Neutrophil (primary cell): ENCODE results near the gene ZMIZ2.
"Not testable (repeated sequence)": the region's sequence is repeated elsewhere in the genome, so short reads cannot be mapped to it uniquely, and the experiment has no call there.

Source experiments
- H3K27ac ChIP-seq: fragments of 200-600 bp; sonication (generic); 2 replicates; pipeline ENCODE4 v1.5.1; 2016; ENCODE audit warnings: mild to moderate bottlenecking, moderate library complexity
- H3K27me3 ChIP-seq: fragments of 200-600 bp; sonication (generic); 2 replicates; pipeline ENCODE4 v1.6.0; 2016; ENCODE audit warnings: mild to moderate bottlenecking
- H3K36me3 ChIP-seq: fragments of 200-600 bp; sonication (generic); 2 replicates; pipeline ENCODE4 v1.5.1; 2017
- H3K4me1 ChIP-seq, 2 experiments: fragments of 200-600 bp in 1 of 2; sonication (generic) in 1 of 2; 1 replicate in 1 of 2; 2 replicates in 1 of 2; pipeline versions ENCODE4 v1.5.1 to v1.6.1; 2013 to 2016; ENCODE audit warnings: low read depth in 1 of 2, low read length in 1 of 2, mild to moderate bottlenecking in 1 of 2, moderate library complexity in 1 of 2; ENCODE audit not compliant: control insufficient read depth in 1 of 2, insufficient read depth in 1 of 2
- H3K4me3 ChIP-seq, 2 experiments: fragments of 200-600 bp in 1 of 2; sonication (generic) in 1 of 2; 1 replicate in 1 of 2; 2 replicates in 1 of 2; pipeline ENCODE4 v1.5.1; 2013 to 2016; ENCODE audit warnings: low read depth in 1 of 2, low read length in 1 of 2, mild to moderate bottlenecking in 1 of 2, moderate library complexity in 1 of 2
- H3K9me3 ChIP-seq: fragments of 200-600 bp; sonication (generic); 2 replicates; pipeline ENCODE4 v1.5.1; 2016
- CTCF ChIP-seq: fragments of 200-600 bp; sonication (generic); IDR thresholded peaks from 2 replicates; pipeline ENCODE4 v1.5.1; 2016; ENCODE audit warnings: antibody characterized with exemption

Gene ZMIZ2

DNA sequence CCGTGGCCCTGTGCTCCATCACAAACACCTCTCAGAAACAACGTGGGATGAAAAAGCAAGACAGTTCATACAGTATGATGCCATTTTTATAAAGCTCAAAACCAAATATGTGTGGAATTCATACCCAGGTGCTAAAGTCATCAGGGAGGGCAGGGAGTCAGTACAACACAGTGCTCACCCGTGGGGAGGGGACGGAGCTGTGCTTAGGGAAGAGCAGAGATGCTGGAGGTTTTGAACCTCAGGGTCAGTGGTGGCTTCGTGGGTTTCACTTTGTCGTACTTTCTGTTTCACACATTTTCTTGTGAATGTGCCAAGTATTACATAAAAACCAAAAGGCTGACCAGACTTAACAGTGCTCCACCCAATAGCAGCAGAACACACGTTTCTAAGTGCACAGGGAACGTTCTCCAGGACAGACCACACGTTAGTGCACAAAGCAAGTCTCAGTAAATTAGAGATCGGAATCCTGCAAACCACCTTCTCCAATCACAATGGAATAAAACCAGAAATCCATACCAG, 21.2 kb downstream of the ZMIZ2 start:
- no peak for TF ChIP-seq CTCF
- peaks cover 0 to 2% of the 10 kb centered on the region in 2 experiments for H3K4me1 ChIP-seq
- H3K27me3 ChIP-seq = peaks cover 9% of the 10 kb centered on the region
- no peak overlapping the region for H3K4me3 ChIP-seq
- H3K36me3 ChIP-seq = peaks cover 38% of the 10 kb centered on the region
- H3K27ac ChIP-seq = no peak overlapping the region
- H3K9me3 ChIP-seq = no peaks in the 10 kb centered on the region

DNA sequence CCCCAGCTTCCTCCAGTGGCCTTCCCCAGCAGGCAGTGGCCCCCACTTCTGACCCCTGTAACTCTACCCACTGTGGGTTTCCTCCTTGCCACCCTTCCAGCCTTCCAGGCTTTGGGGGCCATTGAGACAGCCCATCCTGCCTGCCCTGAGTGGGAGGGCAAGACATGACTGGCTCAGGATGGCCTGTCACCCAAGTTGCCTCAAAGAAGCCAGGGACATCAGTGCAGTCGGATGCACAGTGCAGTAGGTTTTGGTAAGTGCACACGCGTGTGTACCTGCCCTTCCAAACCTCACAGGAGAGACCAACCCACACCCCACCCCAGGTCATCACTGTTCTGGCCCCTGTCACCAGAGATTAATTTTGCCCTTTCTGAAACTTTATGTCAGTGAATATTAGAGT, 22.7 kb downstream of the ZMIZ2 start:
- Histone ChIP-seq H3K27me3 (peaks cover 12% of the 10 kb centered on the region), H3K4me1 (no peaks in the 10 kb centered on the region), H3K36me3 (peaks cover 23% of the 10 kb centered on the region), H3K27ac (no peak overlapping the region), H3K9me3 (no peaks in the 10 kb centered on the region), H3K4me3 (no peak overlapping the region)
- no peak for TF ChIP-seq CTCF

GRCh38 chr7:44772440-44772839, 23.8 kb downstream of the ZMIZ2 start:
- Histone ChIP-seq H3K4me3 (no peak overlapping the region), H3K9me3 (no peaks in the 10 kb centered on the region), H3K4me1 (no peaks in the 10 kb centered on the region), H3K27ac (no peak overlapping the region), H3K27me3 (peaks cover 12% of the 10 kb centered on the region), H3K36me3 (peaks cover 12% of the 10 kb centered on the region)
- TF ChIP-seq CTCF = no peak

- Histone ChIP-seq H3K4me3 (no peak overlapping the region), H3K9me3 (no peaks in the 10 kb centered on the region), H3K27ac (no peak overlapping the region), H3K27me3 (peaks cover 12% of the 10 kb centered on the region), H3K36me3 (peaks cover 8% of the 10 kb centered on the region), H3K4me1 (no peaks in the 10 kb centered on the region)
- no peak for TF ChIP-seq CTCF
Measured at GRCh38 chr7:44772867-44773266, 24.2 kb downstream of the ZMIZ2 start.

DNA sequence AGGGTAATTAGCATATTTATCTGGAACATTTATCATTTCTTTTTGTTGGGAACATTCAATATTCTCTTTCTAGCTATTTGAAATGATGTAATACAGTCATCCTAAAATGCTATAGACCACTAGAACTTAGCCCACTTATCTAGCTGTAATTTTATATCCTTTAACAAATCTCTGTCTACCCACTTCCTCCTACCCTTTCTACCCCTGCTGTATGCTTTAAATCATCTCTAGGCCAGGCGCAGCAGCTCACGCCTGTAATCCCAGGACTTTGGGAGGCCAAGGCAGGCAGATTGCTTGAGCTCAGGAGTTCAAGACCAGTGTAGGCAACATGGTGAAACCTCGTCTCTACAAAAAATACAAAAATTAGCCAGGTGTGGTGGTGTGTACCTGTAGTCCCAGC, 25.8 kb downstream of the ZMIZ2 start:
- H3K4me3 ChIP-seq, H3K4me1 ChIP-seq, H3K27ac ChIP-seq, H3K36me3 ChIP-seq, H3K9me3 ChIP-seq: not testable (repeated sequence)
- H3K27me3 ChIP-seq = peaks cover 12% of the 10 kb centered on the region

GRCh38 chr7:44775383-44776107, 26.9 kb downstream of the ZMIZ2 start:
- Histone ChIP-seq H3K9me3 (no peaks in the 10 kb centered on the region), H3K36me3 (no peaks in the 10 kb centered on the region), H3K4me1 (no peaks in the 10 kb centered on the region), H3K4me3 (no peak overlapping the region), H3K27ac (no peak overlapping the region), H3K27me3 (peaks cover 12% of the 10 kb centered on the region)
- TF ChIP-seq CTCF = no peak
